Adrenal gland (tissue), 12 donors: ENCODE measurements around the gene DRAP1. TPM values are rescaled to one million over a fixed set of nuclear protein-coding genes. Genes with fewer than 3 reads are reported as not detected.

Experiments
- DNase-seq, 7 donors: peaks; one replicate each; pipeline ENCODE4 v3.0.0-alpha.2; 2019 to 2020
- H3K27ac ChIP-seq, 5 donors: fragments of 200-600 bp; sonication (generic) in 4 of 5; 1 replicate in 3 of 5; 2 replicates in 2 of 5; pipeline versions ENCODE4 v1.5.1 to v1.8.0; 2016 to 2020; ENCODE audit warnings: mild to moderate bottlenecking in 1 of 5
- H3K27me3 ChIP-seq: fragments of 200-600 bp; 2 replicates; pipeline ENCODE4 v1.8.0; 2021
- H3K36me3 ChIP-seq, 2 donors: fragments of 200-600 bp; replicated peaks in 1 of 2; 1 replicate in 1 of 2; 2 replicates in 1 of 2; pipeline versions ENCODE4 v1.5.1 to v1.8.0; 2018 to 2022
- H3K4me1 ChIP-seq, 2 donors: fragments of 200-600 bp; replicated peaks in 1 of 2; 1 replicate in 1 of 2; 2 replicates in 1 of 2; pipeline versions ENCODE4 v1.5.1 to v1.8.0; 2018 to 2021
- H3K4me3 ChIP-seq, 4 donors: fragments of 200-600 bp; sonication (generic) in 3 of 4; one replicate each; pipeline ENCODE4 v1.5.1; 2016 to 2018
- H3K9me3 ChIP-seq, 3 donors: fragments of 200-600 bp; sonication (generic) in 1 of 3; replicated peaks in 1 of 3; 1 replicate in 2 of 3; 2 replicates in 1 of 3; pipeline versions ENCODE4 v1.5.1 to v1.8.0; 2016 to 2021
- POLR2A ChIP-seq, 2 donors: fragments of 450-650 bp; IDR thresholded peaks; one replicate each; pipeline ENCODE4 v1.6.1; 2017; ENCODE audit warnings: antibody characterized with exemption in 2 of 2, mild to moderate bottlenecking in 2 of 2, moderate library complexity in 1 of 2
- WGBS, 4 donors: extraction: QIAGEN DNeasy Blood & Tissue Kit in 2 of 4; methylation state at CpG; one replicate each; pipeline versions ENCODE4 v1.1.5 to v1.1.7; 2013 to 2017; 5-methylcytosine and 5-hydroxymethylcytosine counted together
- intact Hi-C, 2 donors: fragments of 100-400 bp; cut with DNase I; formaldehyde crosslinking; loops; one replicate each; pipeline versions ENCODE4 v1.14.1 to v1.15.0; 2022 to 2023
- polyA plus RNA-seq, 3 donors: library from polyadenylated mRNA; stranded (reverse); fragments of 200-250 nt in 2 of 3; fragments of 350-450 nt in 1 of 3; fragmentation: Illumina TruSeq in 1 of 3; extraction: RNeasy Lipid Tissue Mini Kit (QIAGEN cat#74804) in 1 of 3; gene quantifications; one replicate each; pipeline ENCODE4 v1.2.3, GENCODE V29; 2013 to 2014
- total RNA-seq, 9 donors: library from RNA; depleted of rRNA in 4 of 9; stranded (reverse); fragments of >200 nt in 4 of 9; fragments of 120-200 nt in 1 of 9; fragmentation: NEBNext Ultra II Directional in 1 of 9; extraction: Animal tissue kit (Norgen Biotek cat#: 25700) in 1 of 9; gene quantifications; one replicate each; pipeline versions ENCODE4 v1.1.0 to v1.2.4, GENCODE V29; 2013 to 2023
- TF ChIP-seq, protein P1 (sequence below), 6 experiments: fragments of 450-650 bp in 4 of 6; fragments of 200-600 bp in 2 of 6; sonication (generic) in 1 of 6; IDR thresholded peaks; 1 replicate in 5 of 6; 2 replicates in 1 of 6; pipeline versions ENCODE4 v1.5.1 to v1.8.0; 2016 to 2021; ENCODE audit warnings: antibody characterized with exemption in 6 of 6, mild to moderate bottlenecking in 2 of 6, moderate library complexity in 1 of 6
- donor health status: healthy with polysubstance abuse.
- donor health status: Bipolar disorder and iron deficiency.
- donor health status: DM: yes; HTN: yes; CAD: no.
- donor health status: DM: no; HTN: no; CAD: no.
- donor health status: DM: no; HTN: no; CAD: no.
- donor health status: DM: yes; HTN: yes; CAD: no.

DRAP1 gene
- total and polyA plus RNA-seq, 12 donors = 63.7 to 269 (median 94.9) TPM

DNA sequence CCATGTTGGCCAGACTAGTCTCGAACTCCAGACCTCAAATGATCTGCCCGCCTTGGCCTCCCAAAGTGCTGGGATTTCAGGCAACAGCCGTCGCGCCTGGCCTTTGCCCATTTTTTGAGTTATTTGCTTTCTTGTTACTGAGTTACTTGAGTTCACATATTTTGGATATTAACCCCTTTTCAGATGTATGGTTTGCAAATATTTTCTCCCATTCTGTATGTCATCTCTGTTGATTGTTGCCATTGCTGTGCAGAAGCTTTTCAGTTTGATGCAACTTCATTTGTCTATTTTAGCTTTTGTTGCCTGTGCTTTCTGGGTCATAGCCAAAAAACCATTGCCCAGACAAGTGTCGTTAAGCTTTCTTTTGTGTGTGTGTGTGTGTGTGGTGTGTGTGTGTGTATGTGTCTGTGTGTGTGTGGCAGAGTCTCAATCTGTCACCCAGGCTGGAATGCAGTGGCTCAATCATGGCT lies 32.9 kb downstream of the DRAP1 start:
- H3K36me3 ChIP-seq = no peaks in the 10 kb centered on the region
- no peaks in the 10 kb centered on the region for H3K4me1 ChIP-seq
- DNase-seq = no peak
- WGBS, 4 donors = 41 to 64% (median 57%) methylated on average over 6 of the region's 6 CpGs
- intact Hi-C loops = no loop called here
- TF ChIP-seq, protein P1, sequence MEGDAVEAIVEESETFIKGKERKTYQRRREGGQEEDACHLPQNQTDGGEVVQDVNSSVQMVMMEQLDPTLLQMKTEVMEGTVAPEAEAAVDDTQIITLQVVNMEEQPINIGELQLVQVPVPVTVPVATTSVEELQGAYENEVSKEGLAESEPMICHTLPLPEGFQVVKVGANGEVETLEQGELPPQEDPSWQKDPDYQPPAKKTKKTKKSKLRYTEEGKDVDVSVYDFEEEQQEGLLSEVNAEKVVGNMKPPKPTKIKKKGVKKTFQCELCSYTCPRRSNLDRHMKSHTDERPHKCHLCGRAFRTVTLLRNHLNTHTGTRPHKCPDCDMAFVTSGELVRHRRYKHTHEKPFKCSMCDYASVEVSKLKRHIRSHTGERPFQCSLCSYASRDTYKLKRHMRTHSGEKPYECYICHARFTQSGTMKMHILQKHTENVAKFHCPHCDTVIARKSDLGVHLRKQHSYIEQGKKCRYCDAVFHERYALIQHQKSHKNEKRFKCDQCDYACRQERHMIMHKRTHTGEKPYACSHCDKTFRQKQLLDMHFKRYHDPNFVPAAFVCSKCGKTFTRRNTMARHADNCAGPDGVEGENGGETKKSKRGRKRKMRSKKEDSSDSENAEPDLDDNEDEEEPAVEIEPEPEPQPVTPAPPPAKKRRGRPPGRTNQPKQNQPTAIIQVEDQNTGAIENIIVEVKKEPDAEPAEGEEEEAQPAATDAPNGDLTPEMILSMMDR (IDR thresholded peaks at IDR 0.05) = no peak
- TF ChIP-seq POLR2A (IDR thresholded peaks at IDR 0.05) = no peak
- H3K9me3 ChIP-seq = no peaks in the 10 kb centered on the region
- H3K27ac ChIP-seq = no peak overlapping the region
- H3K27me3 ChIP-seq = peaks cover 4% of the 10 kb centered on the region
- H3K4me3 ChIP-seq = no peak overlapping the region

DNA sequence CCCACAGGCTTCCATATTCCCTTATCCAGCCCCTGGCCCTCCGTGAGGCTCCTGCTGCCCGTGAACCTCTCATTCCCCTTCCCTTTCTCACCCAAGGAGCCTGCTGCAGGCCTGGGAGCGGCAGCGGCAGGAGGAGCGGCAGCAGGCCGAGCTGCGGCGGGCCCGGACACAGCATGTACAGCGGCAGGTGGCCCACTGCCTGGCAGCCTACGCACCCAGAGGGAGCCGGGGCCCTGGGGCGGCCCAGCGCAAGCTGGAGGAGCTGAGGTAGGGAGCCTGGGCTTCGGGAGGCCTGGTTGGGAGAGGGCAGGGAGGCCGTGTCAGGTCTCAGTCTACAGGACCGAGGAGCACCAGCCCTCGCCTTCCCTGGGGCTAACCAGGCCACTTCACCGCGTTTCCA lies 34.2 kb downstream of the DRAP1 start:
- no peaks in the 10 kb centered on the region for H3K36me3 ChIP-seq
- 76 to 88% (median 82%) methylated on average over 8 to 20 of the region's 20 CpGs for WGBS, 4 donors
- intact Hi-C loops = no loop called here
- peaks cover 4% of the 10 kb centered on the region for H3K27me3 ChIP-seq
- no peaks in the 10 kb centered on the region for H3K9me3 ChIP-seq
- H3K27ac ChIP-seq = no peak overlapping the region
- H3K4me1 ChIP-seq = no peaks in the 10 kb centered on the region
- no peak for TF ChIP-seq POLR2A (IDR thresholded peaks at IDR 0.05)
- TF ChIP-seq, protein P1 (IDR thresholded peaks at IDR 0.05) = no peak
- no peak for DNase-seq
- H3K4me3 ChIP-seq = no peak overlapping the region

DNA sequence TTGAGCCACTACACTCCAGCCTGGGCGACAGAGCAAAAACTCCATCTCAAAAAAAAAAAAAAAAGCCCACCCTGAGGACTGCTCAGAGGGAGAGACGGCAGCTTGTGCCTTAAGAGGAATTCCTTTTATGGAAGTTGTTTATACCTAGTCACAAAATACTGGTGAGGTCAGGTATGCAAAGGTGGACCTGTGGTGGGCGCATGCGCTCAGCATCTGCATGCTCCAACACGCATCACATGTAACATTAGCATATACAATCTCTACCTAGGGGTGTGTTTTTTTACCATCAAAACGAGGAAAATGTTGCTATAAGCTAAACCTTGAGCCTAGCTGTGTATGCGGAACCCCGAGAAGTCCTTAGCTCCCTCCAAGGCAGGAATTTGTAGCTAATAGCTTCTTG lies 35.5 kb downstream of the DRAP1 start:
- Histone ChIP-seq H3K9me3 (no peaks in the 10 kb centered on the region), H3K4me3 (no peak overlapping the region), H3K27me3 (peaks cover 4% of the 10 kb centered on the region), H3K27ac (no peak overlapping the region), H3K4me1 (no peaks in the 10 kb centered on the region), H3K36me3 (no peaks in the 10 kb centered on the region)
- TF ChIP-seq, protein P1 (IDR thresholded peaks at IDR 0.05) = no peak
- no peak for TF ChIP-seq POLR2A (IDR thresholded peaks at IDR 0.05)
- DNase-seq = no peak
- 73 to 80% (median 75%) methylated on average over 8 of the region's 8 CpGs for WGBS, 4 donors
- intact Hi-C loops = loop anchor here in 1 of 2 donors (5.0 kb wide), 1 partner anchor 32 kb away; no protein-coding TSS in a partner anchor

DNA sequence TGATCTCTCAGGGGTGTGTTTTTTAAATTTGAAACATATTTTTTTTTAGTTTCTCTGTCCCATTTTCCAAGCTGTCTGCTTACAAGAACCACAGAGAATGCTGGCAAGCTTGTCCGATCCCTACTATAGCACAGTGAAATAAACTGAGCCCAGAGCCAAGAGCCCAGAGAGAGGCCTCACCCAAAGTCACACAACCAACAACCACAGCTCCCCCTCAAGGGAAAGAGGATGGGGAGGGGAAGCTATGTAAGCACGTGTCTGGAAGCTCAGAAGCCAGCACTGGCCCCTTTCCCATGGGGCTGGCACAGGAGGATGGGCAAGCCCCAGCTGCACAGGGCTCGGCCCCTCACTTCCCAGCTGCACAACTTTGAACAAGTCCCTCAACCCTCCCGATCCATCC lies 39.1 kb downstream of the DRAP1 start:
- H3K4me3 ChIP-seq = no peak overlapping the region
- intact Hi-C loops = loop anchor here in 1 of 2 donors (5.0 kb wide), 1 partner anchor 36 kb away; no protein-coding TSS in a partner anchor
- no peaks in the 10 kb centered on the region for H3K36me3 ChIP-seq
- peaks cover 2% of the 10 kb centered on the region for H3K27me3 ChIP-seq
- peaks cover 12 to 16% of the 10 kb centered on the region in 2 donors for H3K4me1 ChIP-seq
- DNase-seq = no peak
- H3K27ac ChIP-seq = no peak overlapping the region
- TF ChIP-seq POLR2A (IDR thresholded peaks at IDR 0.05) = no peak
- TF ChIP-seq, protein P1 (IDR thresholded peaks at IDR 0.05) = no peak
- 38 to 58% (median 54%) methylated on average over 1 to 4 of the region's 4 CpGs for WGBS, 4 donors
- H3K9me3 ChIP-seq = no peaks in the 10 kb centered on the region
